ENCODE measurements around the gene PRPF19. TPM values are rescaled to one million over a fixed set of nuclear protein-coding genes. Genes with fewer than 3 reads are reported as not detected.

The PRPF19 gene
- total RNA-seq, 1 donor from 2014 or later, result 58.1 TPM

DNA sequence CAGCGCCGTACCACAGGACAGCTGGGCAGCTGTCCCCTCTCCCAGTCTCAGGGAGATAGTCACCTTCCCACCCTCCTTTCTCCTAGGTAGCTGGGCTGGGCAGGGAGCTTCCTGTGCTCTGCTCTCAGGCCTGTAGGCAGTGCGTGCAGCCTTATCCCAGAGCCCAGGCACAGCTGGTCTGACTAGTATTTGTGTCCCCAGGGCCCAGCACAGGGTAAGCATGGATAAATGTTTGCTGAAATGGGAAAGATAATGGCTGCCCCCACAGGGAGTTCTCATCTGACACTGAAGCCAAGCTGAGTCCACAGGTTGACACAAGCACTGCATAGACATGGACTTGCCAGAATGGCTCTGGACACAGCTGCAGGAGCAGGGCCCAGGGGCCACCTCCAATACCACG lies 35.8 kb upstream of the PRPF19 start:
- H3K4me1 ChIP-seq, result peaks cover 20% of the 10 kb centered on the region
- H3K4me3 ChIP-seq, result no peak overlapping the region
- TF ChIP-seq, protein P1, sequence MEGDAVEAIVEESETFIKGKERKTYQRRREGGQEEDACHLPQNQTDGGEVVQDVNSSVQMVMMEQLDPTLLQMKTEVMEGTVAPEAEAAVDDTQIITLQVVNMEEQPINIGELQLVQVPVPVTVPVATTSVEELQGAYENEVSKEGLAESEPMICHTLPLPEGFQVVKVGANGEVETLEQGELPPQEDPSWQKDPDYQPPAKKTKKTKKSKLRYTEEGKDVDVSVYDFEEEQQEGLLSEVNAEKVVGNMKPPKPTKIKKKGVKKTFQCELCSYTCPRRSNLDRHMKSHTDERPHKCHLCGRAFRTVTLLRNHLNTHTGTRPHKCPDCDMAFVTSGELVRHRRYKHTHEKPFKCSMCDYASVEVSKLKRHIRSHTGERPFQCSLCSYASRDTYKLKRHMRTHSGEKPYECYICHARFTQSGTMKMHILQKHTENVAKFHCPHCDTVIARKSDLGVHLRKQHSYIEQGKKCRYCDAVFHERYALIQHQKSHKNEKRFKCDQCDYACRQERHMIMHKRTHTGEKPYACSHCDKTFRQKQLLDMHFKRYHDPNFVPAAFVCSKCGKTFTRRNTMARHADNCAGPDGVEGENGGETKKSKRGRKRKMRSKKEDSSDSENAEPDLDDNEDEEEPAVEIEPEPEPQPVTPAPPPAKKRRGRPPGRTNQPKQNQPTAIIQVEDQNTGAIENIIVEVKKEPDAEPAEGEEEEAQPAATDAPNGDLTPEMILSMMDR (IDR thresholded peaks at IDR 0.05), result no peak
- H3K27ac ChIP-seq, result no peak overlapping the region
- H3K36me3 ChIP-seq, result peaks cover 91% of the 10 kb centered on the region
- DNase-seq (no peak), ATAC-seq (no peak)
- intact Hi-C loops (cut with DNase I), result no loop called here
- H3K27me3 ChIP-seq (ENCODE audit: low read depth), result no peaks in the 10 kb centered on the region
- H3K9me3 ChIP-seq, result no peaks in the 10 kb centered on the region

DNA sequence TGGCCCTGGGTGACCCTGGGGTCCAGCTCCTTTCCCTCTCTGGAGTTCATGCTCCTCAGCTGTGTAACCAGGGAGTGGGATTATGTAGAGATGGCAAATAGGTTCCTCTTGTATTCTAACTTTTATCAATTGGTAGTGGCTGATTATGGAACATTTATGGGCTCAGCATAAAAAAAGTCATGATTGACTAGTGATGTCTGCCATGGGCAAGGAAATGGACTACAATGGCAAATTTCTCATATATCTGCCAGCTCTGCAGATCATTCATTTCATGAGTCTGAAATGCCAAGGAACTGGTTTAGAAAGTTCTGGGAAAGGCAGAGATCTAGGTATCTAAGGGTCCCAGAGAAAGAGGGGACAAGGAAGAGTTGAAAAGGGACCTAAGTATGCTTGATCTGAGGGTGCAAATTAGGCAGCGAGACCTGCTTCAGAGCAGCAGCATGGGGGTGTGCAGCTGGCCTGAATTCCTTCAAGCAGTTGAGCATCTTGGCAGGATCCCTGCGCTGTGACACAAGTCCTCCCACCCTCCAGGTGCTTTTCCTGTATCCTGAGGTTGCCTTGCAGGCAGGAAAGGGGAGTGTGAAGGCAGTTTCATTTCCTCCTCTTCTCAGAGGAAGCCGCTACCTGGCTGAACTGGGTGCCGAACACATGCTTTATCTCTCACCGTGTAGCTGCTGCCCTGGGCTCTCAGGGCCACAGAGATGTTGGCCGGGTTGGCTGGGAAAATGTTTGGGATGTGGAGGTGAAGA lies 35.2 kb upstream of the PRPF19 start:
- ATAC-seq, result no peak
- no peaks in the 10 kb centered on the region for H3K9me3 ChIP-seq
- no peak overlapping the region for H3K27ac ChIP-seq
- TF ChIP-seq, protein P1 (IDR thresholded peaks at IDR 0.05), result no peak
- intact Hi-C loops (cut with DNase I), result no loop called here
- peaks cover 94% of the 10 kb centered on the region for H3K36me3 ChIP-seq
- no peak for DNase-seq
- peaks cover 24% of the 10 kb centered on the region for H3K4me1 ChIP-seq
- H3K4me3 ChIP-seq, result no peak overlapping the region
- H3K27me3 ChIP-seq (ENCODE audit: low read depth), result no peaks in the 10 kb centered on the region

DNA sequence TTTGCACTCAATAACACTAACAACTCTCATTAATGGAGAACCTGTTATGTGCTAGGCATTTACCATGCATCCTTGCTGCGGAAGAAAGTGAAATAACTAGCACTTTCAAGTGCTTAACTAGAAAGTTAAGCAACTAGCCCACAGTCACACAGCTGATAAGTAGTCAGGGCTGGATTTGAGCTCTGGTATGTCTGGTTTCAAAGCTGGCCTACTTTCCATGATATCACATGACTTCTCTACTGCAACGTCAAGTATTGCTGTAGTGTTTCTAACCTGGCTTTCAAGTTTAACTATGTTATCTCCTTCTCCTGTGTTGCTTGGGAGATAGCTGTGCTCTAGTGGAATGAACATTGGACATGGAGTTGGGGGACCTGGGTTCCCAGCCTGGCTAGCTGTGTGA lies 33.5 kb upstream of the PRPF19 start:
- H3K27ac ChIP-seq, result peak overlapping the region; percentile 27
- H3K4me3 ChIP-seq, result no peak overlapping the region
- DNase-seq (no peak), ATAC-seq (peak; percentile 55 to 83)
- intact Hi-C loops (cut with DNase I), result no loop called here
- H3K27me3 ChIP-seq (ENCODE audit: low read depth), result no peaks in the 10 kb centered on the region
- H3K9me3 ChIP-seq, result no peaks in the 10 kb centered on the region
- TF ChIP-seq, protein P1 (IDR thresholded peaks at IDR 0.05), result no peak
- H3K4me1 ChIP-seq, result peaks cover 27% of the 10 kb centered on the region
- peaks cover 80% of the 10 kb centered on the region for H3K36me3 ChIP-seq

DNA sequence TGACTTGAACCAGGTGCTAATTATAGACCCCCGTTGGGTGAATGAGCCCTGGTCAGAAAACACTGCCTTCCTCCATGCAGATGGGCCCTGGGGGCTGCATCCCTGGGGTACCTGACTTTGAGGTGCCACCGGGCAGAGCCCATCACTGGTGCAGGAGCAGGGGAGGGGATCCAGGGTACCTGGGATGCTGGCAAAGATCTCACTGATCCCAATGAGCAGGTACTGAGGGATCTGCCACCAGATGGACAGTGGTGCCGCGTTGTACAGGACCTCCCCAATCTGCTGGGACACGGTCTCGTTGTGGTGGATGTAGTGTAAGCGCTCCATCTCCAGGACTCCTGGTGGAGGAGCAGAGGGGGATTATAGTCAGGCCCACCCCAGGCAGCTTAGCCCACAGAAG lies 32.9 kb upstream of the PRPF19 start:
- Histone ChIP-seq H3K36me3 (peaks cover 75% of the 10 kb centered on the region), H3K27ac (peak overlapping the region; percentile 18), H3K9me3 (no peaks in the 10 kb centered on the region), H3K4me1 (peaks cover 27% of the 10 kb centered on the region), H3K4me3 (no peak overlapping the region), H3K27me3 (ENCODE audit: low read depth) (no peaks in the 10 kb centered on the region)
- DNase-seq (no peak), ATAC-seq (no peak)
- TF ChIP-seq, protein P1 (IDR thresholded peaks at IDR 0.05), result no peak
- intact Hi-C loops (cut with DNase I), result no loop called here

DNA sequence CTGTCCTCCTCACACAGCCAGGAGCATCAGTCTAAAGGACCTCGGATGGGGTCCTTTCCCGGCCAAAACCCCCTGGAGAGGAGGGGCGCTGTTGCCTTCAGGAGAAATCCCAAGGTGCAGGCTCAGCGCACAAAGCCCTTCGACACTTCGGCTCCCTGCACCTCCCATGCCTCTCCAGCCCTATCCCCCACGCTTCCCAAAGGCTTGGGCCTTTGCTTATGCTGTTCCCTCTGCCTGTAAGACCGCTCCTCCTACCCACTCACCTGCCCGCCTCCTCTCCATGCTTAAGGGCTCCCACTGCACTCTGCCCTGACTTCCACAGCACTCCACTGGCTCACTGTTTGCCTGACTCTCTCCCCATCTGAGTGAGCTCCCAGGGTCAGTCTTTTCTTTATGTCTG lies 32.1 kb upstream of the PRPF19 start:
- Histone ChIP-seq H3K4me3 (no peak overlapping the region), H3K4me1 (peaks cover 25% of the 10 kb centered on the region), H3K9me3 (no peaks in the 10 kb centered on the region), H3K36me3 (peaks cover 67% of the 10 kb centered on the region), H3K27ac (no peak overlapping the region), H3K27me3 (ENCODE audit: low read depth) (no peaks in the 10 kb centered on the region)
- TF ChIP-seq, protein P1 (IDR thresholded peaks at IDR 0.05), result no peak
- ATAC-seq (no peak), DNase-seq (no peak)
- intact Hi-C loops (cut with DNase I), result no loop called here

Data from lower lobe of right lung (tissue), 2 donors.